A673 (cell line): ENCODE data around the gene COL4A1. TPM values are rescaled to one million over a fixed set of nuclear protein-coding genes. Genes with fewer than 3 reads are reported as not detected.
A peak's percentile ranks its signal among the peaks of the same experiment; 100 is the strongest.

Experiments
- BruUV-seq: library from RNA; stranded (reverse); fragments of 400-500 nt; replicated peaks from 2 replicates; lab custom pipeline; 2021; lab: Mats Ljungman, UMichigan
- CTCF ChIA-PET: fragments of 300-600 bp; sonication (Branson Sonifier 250); formaldehyde crosslinking; loops from one replicate; lab custom pipeline; 2022; ENCODE audit warnings: antibody characterized with exemption; lab: Charles Lee
- POLR2A ChIA-PET: fragments of 300-600 bp; sonication (Branson Sonifier 250); formaldehyde crosslinking; loops from one replicate; lab custom pipeline; 2022; ENCODE audit warnings: antibody characterized with exemption; ENCODE audit not compliant: low non-redundant PET; lab: Charles Lee
- DNase-seq: peaks from one replicate; pipeline ENCODE4 v3.0.0-alpha.2; 2015; ENCODE audit warnings: low spot score
- H3K27ac ChIP-seq: fragments of 200-600 bp; sonication (generic); 2 replicates; pipeline ENCODE4 v1.5.1; 2016; ENCODE audit warnings: mixed run types, low read depth, mild to moderate bottlenecking, mixed read lengths, antibody characterized with exemption, low read length; ENCODE audit not compliant: poor library complexity, severe bottlenecking
- H3K27me3 ChIP-seq: fragments of 200-600 bp; sonication (generic); replicated peaks from 2 replicates; pipeline ENCODE4 v1.6.1; 2017; ENCODE audit warnings: mixed run types, low read depth, mild to moderate bottlenecking, mixed read lengths, antibody characterized with exemption, low read length; ENCODE audit not compliant: insufficient read depth, poor library complexity
- H3K36me3 ChIP-seq: fragments of 200-600 bp; sonication (generic); 2 replicates; pipeline ENCODE4 v1.6.1; 2016; ENCODE audit warnings: mixed run types, mild to moderate bottlenecking, mixed read lengths, antibody characterized with exemption, low read length; ENCODE audit not compliant: insufficient read depth, poor library complexity, severe bottlenecking
- H3K4me1 ChIP-seq: fragments of 200-600 bp; sonication (generic); 2 replicates; pipeline ENCODE4 v1.6.1; 2017; ENCODE audit warnings: mixed run types, mild to moderate bottlenecking, mixed read lengths, antibody characterized with exemption, low read length; ENCODE audit not compliant: insufficient read depth, poor library complexity, severe bottlenecking
- H3K4me3 ChIP-seq: fragments of 200-600 bp; sonication (generic); 2 replicates; pipeline ENCODE4 v1.5.1; 2016; ENCODE audit warnings: low read depth, mixed run types, mild to moderate bottlenecking, mixed read lengths, low read length; ENCODE audit not compliant: poor library complexity, severe bottlenecking
- H3K9me3 ChIP-seq: fragments of 200-600 bp; sonication (generic); 2 replicates; pipeline ENCODE4 v1.6.1; 2016; ENCODE audit warnings: mixed run types, low read depth, mild to moderate bottlenecking, mixed read lengths, antibody characterized with exemption, low read length; ENCODE audit not compliant: poor library complexity, severe bottlenecking
- EZH2 ChIP-seq: fragments of 200-600 bp; sonication (generic); IDR thresholded peaks from 2 replicates; pipeline ENCODE4 v1.6.1; 2017; ENCODE audit warnings: borderline replicate concordance, low read depth, mild to moderate bottlenecking, mixed read lengths, antibody characterized with exemption, low read length; ENCODE audit not compliant: poor library complexity, severe bottlenecking
- intact Hi-C: fragments of 100-400 bp; cut with micrococcal nuclease; formaldehyde crosslinking; loops from one replicate; pipeline ENCODE4 v1.10.0; 2022; ENCODE audit not compliant: unreplicated experiment
- total RNA-seq: library from RNA; stranded (reverse); gene quantifications from 2 replicates; pipeline ENCODE4 v1.2.3, GENCODE V29; 2021
- TF ChIP-seq, protein P1 (sequence below): fragments of 300-800, 200-600 bp; sonication (generic); conservative IDR thresholded peaks from 2 replicates; pipeline ENCODE4 v1.5.1; 2017; ENCODE audit warnings: low read depth, mild to moderate bottlenecking, antibody characterized with exemption, low read length, moderate library complexity, mixed read lengths

COL4A1 gene
- total RNA-seq, 1 experiment from 2014 or later = 83.9 TPM

DNA sequence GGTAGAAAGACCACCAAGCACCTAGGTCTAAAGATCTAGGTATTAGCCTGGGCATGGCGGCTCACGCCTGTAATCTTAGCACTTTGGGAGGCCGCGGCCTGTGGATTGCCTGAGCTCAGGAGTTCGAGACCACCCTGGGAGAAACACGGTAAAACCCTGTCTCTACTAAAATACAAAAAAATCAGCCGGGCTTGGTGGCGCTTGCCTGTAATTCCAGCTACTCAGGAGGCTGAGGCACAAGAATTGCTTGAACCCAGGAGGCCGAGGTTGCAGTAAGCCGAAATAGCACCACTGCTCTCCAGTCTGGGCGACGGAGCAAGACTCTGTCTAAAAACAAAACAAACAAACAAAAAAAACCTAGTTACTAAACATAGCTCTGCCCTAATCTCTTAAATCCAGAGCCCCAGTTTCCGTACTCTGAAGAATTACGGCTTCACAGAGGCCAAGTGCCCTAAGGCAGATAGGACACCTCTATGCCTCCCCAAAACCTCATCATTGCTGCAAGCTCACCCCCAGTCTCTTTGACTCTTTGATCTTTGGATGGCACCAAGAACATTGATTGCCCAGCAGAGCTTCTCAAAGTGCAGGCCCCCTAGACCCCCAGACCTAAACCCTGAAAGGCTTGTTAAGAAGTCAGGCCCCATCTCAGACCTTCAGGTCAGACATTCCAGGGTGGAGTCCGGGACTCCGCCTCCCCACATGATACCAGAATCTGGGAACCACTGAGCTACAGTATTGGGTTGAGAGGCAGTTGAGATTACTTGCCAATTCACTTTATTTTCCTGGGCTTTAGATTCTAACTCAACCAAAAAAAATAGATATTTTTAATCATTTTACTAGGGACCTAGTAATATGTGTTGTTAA lies 2.9 kb upstream of the COL4A1 start:
- DNase-seq = no peak
- Histone ChIP-seq H3K4me3 (no peak overlapping the region), H3K36me3 (no peaks in the 10 kb centered on the region), H3K4me1 (peaks cover 53% of the 10 kb centered on the region), H3K27me3 (no peaks in the 10 kb centered on the region), H3K27ac (no peak overlapping the region), H3K9me3 (no peaks in the 10 kb centered on the region)
- ChIA-PET POLR2A (interaction anchor here (0.6 kb wide), 1 partner anchor 403 kb away, joined by 4 read pairs; no protein-coding TSS in a partner anchor), CTCF (no interaction called here)
- intact Hi-C loops = loop anchor here (5.0 kb wide), 1 partner anchor 52 kb away; no protein-coding TSS in a partner anchor
- no peak for TF ChIP-seq EZH2
- TF ChIP-seq, protein P1, sequence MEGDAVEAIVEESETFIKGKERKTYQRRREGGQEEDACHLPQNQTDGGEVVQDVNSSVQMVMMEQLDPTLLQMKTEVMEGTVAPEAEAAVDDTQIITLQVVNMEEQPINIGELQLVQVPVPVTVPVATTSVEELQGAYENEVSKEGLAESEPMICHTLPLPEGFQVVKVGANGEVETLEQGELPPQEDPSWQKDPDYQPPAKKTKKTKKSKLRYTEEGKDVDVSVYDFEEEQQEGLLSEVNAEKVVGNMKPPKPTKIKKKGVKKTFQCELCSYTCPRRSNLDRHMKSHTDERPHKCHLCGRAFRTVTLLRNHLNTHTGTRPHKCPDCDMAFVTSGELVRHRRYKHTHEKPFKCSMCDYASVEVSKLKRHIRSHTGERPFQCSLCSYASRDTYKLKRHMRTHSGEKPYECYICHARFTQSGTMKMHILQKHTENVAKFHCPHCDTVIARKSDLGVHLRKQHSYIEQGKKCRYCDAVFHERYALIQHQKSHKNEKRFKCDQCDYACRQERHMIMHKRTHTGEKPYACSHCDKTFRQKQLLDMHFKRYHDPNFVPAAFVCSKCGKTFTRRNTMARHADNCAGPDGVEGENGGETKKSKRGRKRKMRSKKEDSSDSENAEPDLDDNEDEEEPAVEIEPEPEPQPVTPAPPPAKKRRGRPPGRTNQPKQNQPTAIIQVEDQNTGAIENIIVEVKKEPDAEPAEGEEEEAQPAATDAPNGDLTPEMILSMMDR = no peak
- BruUV-seq = no TSS peak

DNA sequence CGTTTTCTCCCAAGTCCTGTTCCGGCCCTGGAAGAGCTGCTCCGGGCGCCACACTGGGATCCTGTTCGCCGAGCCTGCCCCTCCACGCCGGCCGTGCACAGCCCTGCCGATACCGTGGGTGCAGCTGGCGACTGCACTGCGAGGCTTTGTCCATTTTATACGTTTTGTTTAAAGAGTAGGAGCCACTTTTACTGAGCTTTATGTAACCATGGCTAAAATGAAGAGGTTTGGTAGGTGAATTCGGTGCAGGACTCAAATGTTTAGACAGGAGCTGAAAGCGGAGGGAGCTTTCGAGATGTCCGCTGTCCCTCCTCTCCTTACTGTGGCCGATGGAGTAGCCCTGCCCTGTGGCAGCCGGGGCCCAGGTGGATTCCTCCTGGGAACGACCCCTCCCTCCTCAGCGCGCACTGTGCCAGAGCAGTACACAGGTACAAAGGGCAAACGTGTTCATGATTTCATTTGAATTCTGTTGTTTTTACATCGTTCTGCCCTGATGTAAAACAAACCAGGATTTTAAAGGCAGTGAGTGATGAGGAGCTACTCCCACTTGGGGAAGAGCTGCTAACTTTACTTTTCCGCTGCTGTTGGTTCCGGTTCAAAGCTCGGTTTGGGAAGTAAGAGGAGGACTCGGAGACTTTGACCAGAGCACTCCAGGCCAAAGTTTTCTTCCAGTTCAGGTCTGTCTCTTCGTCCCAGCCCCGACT lies 1.9 kb upstream of the COL4A1 start:
- TF ChIP-seq, protein P1 = no peak
- TF ChIP-seq EZH2 = no peak
- CTCF ChIA-PET = no interaction called here
- Histone ChIP-seq H3K27ac (peak overlapping the region; percentile 91), H3K4me1 (peaks cover 47% of the 10 kb centered on the region), H3K9me3 (no peaks in the 10 kb centered on the region), H3K4me3 (peak overlapping the region; percentile 98), H3K27me3 (no peaks in the 10 kb centered on the region), H3K36me3 (no peaks in the 10 kb centered on the region)
- intact Hi-C loops = loop anchor here (5.0 kb wide), 1 partner anchor 53 kb away; no protein-coding TSS in a partner anchor
- POLR2A ChIA-PET = interaction anchor here (0.6 kb wide), 1 partner anchor 11 kb away, joined by 3 read pairs; no protein-coding TSS in a partner anchor
- no peak for DNase-seq
- BruUV-seq = TSS peak; percentile 45

GRCh38 chr13:110307767-110308655 lies 1.1 kb upstream of the COL4A1 start:
- H3K4me3 ChIP-seq = peak overlapping the region; percentile 98
- no TSS peak for BruUV-seq
- CTCF ChIA-PET = no interaction called here
- POLR2A ChIA-PET = interaction anchor here (0.6 kb wide), 1 partner anchor 12 kb away, joined by 3 read pairs; no protein-coding TSS in a partner anchor
- intact Hi-C loops = loop anchor here (2.0 to 5.0 kb wide), 3 partner anchors 54 to 105 kb away; no protein-coding TSS in a partner anchor
- H3K27me3 ChIP-seq = no peaks in the 10 kb centered on the region
- no peak for TF ChIP-seq EZH2
- no peaks in the 10 kb centered on the region for H3K36me3 ChIP-seq
- H3K27ac ChIP-seq = peak overlapping the region; percentile 91
- H3K4me1 ChIP-seq = peaks cover 46% of the 10 kb centered on the region
- DNase-seq = peak; percentile 74
- H3K9me3 ChIP-seq = no peaks in the 10 kb centered on the region
